Nephron (organoid): ENCODE measurements around the gene ZNF813.
"Not testable (repeated sequence)": the region's sequence is repeated elsewhere in the genome, so short reads cannot be mapped to it uniquely, and the experiment has no call there.

Experiments
- H3K27ac Mint-ChIP-seq, 3 experiments: 2 replicates each; pipeline ENCODE4 v1.8.0; 2020; ENCODE audit warnings: mixed read lengths in 3 of 3, mild to moderate bottlenecking in 2 of 3, moderate library complexity in 1 of 3
- H3K27me3 Mint-ChIP-seq: 2 replicates; pipeline ENCODE4 v1.8.0; 2021; ENCODE audit warnings: low read depth, mild to moderate bottlenecking, moderate library complexity, mixed read lengths
- H3K36me3 Mint-ChIP-seq: 2 replicates; pipeline ENCODE4 v1.8.0; 2020; ENCODE audit warnings: low read depth, mixed read lengths
- H3K4me1 Mint-ChIP-seq: 2 replicates; pipeline ENCODE4 v1.8.0; 2020; ENCODE audit warnings: mixed read lengths
- H3K4me3 Mint-ChIP-seq, 3 experiments: 2 replicates each; pipeline ENCODE4 v1.8.0; 2020; ENCODE audit warnings: mild to moderate bottlenecking in 3 of 3, mixed read lengths in 3 of 3, moderate library complexity in 2 of 3
- H3K9me3 Mint-ChIP-seq: 2 replicates; pipeline ENCODE4 v1.8.0; 2020; ENCODE audit warnings: mixed read lengths
- CTCF ChIP-seq, 3 experiments: fragments of 200-600 bp; sonication (generic); IDR thresholded peaks; one replicate each; pipeline ENCODE4 v1.5.0; 2021; ENCODE audit warnings: antibody characterized with exemption in 3 of 3; ENCODE audit not compliant: unreplicated experiment in 3 of 3

Gene ZNF813

GRCh38 chr19:53462861-53463260 is 4.7 kb upstream of the ZNF813 start:
- Mint-ChIP-seq H3K27ac (no peak overlapping the region), H3K27me3 (no peaks in the 10 kb centered on the region), H3K36me3 (peaks cover 32% of the 10 kb centered on the region), H3K4me1 (peaks cover 2% of the 10 kb centered on the region), H3K4me3 (no peak overlapping the region), H3K9me3 (peaks cover 28% of the 10 kb centered on the region)
- TF ChIP-seq CTCF (IDR thresholded peaks at IDR 0.05; ENCODE audit: unreplicated experiment in 3 of 3): no peak

GRCh38 chr19:53463263-53463662 is 4.3 kb upstream of the ZNF813 start:
- no peak for TF ChIP-seq CTCF (IDR thresholded peaks at IDR 0.05; ENCODE audit: unreplicated experiment in 3 of 3)
- Mint-ChIP-seq H3K36me3 (peaks cover 28% of the 10 kb centered on the region), H3K4me3 (no peak overlapping the region), H3K27ac (no peak overlapping the region), H3K9me3 (peaks cover 25% of the 10 kb centered on the region), H3K27me3 (no peaks in the 10 kb centered on the region), H3K4me1 (peaks cover 6% of the 10 kb centered on the region)

DNA sequence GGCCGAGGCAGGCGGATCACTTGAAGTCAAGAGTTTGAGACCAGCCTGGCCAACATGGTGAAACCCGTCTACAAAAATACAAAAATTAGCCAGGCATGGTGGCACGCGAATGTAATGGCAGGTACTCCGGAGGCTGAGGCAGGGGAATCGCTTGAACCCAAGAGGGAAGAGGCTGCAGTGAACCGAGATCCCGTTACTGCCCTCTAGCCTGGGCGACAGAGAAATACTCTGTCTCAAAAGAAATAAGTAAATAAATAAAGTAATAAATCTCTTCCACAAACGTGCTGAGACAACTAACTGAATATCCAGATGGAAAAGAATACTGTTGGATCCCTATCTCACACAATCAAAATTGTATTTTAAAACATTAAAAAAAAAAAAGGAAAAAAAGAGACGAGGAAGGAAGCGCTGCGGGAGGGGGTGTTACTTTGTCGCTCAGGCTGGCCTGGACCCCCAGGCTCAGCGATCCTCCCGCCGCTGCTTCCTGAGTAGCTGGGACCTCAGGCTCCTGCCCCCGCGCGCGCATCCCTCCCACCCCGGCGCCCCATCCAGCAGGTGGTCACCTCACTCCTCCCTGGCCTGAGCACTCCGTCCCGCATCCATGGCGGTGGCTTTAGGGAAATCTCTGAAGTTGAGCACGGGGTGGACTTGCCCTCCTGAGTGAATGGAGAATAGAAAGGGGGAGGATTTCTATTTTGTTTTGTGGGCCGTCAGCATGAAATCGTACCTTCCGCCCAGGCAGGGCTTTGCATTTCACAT is 628 bp upstream of the ZNF813 start:
- H3K9me3 Mint-ChIP-seq: peaks cover 10% of the 10 kb centered on the region
- peaks cover 14% of the 10 kb centered on the region for H3K36me3 Mint-ChIP-seq
- H3K27me3 Mint-ChIP-seq: no peaks in the 10 kb centered on the region
- TF ChIP-seq CTCF (IDR thresholded peaks at IDR 0.05; ENCODE audit: unreplicated experiment in 3 of 3): no peak
- peak overlapping the region; percentile 96 to 99 (median 97) for H3K4me3 Mint-ChIP-seq
- H3K4me1 Mint-ChIP-seq: peaks cover 24% of the 10 kb centered on the region
- H3K27ac Mint-ChIP-seq: peak overlapping the region; percentile 75 to 97 (median 92)

DNA sequence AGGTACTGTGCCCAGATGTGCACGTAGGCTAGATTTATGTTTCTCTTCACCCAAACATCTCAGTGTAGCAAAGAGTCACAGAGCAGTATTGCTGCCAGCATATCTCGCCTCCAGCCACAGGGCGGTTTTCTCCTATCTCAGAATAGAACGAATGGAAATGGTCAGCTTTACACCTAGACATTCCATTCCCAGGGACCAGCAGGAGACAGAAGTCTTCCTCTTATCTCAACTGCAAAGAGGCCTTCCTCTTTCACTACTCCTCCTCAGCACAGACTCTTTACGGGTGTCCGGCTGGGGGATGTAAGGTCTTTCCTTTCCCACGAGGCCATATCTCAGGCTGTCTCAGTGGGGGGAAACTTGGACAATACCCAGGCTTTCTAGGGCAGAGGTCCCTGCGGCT is 1.1 kb downstream of the ZNF813 start:
- not testable (repeated sequence) for H3K9me3 Mint-ChIP-seq, H3K27me3 Mint-ChIP-seq
- peak overlapping the region; percentile 96 to 99 (median 97) for H3K4me3 Mint-ChIP-seq

DNA sequence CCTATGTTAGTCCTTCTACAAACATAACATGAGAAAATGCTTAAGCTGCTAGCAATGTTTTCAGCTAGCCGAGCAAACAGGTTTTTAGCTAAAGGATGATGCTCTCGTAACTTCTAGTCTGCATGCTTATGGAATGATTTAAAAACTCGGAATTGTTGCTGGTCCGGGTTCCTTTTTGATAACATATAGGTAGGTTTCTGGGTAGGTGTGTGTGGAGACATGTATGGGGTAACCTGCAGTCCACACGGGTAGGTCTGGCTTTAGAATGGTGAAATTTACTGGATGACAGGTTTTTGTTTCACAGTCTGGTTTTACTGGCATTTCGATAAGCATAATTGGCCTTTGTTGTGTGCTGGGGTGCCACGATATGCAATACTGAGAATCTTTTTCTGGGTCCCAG is 4.4 kb downstream of the ZNF813 start:
- Mint-ChIP-seq H3K36me3 (peaks cover 55% of the 10 kb centered on the region), H3K4me1 (peaks cover 24% of the 10 kb centered on the region), H3K9me3 (peaks cover 4% of the 10 kb centered on the region), H3K27ac (no peak overlapping the region), H3K27me3 (no peaks in the 10 kb centered on the region), H3K4me3 (no peak overlapping the region)
- TF ChIP-seq CTCF (IDR thresholded peaks at IDR 0.05; ENCODE audit: unreplicated experiment in 3 of 3): no peak

More for the DNA sequence above, 1.1 kb downstream of the ZNF813 start:
- peak overlapping the region; percentile 75 to 97 (median 82) for H3K27ac Mint-ChIP-seq
- peaks cover 28% of the 10 kb centered on the region for H3K36me3 Mint-ChIP-seq
- peaks cover 24% of the 10 kb centered on the region for H3K4me1 Mint-ChIP-seq

- not testable (repeated sequence) for H3K27me3 Mint-ChIP-seq
Measured at GRCh38 chr19:53474832-53475231, 7.3 kb downstream of the ZNF813 start.

GRCh38 chr19:53475470-53475869 is 7.9 kb downstream of the ZNF813 start:
- not testable (repeated sequence) for H3K27me3 Mint-ChIP-seq

More at GRCh38 chr19:53474832-53475231, 7.3 kb downstream of the ZNF813 start:
- not testable (repeated sequence) for H3K27ac Mint-ChIP-seq, H3K4me1 Mint-ChIP-seq, H3K4me3 Mint-ChIP-seq
- peaks cover 26% of the 10 kb centered on the region for H3K9me3 Mint-ChIP-seq
- peaks cover 81% of the 10 kb centered on the region for H3K36me3 Mint-ChIP-seq

GRCh38 chr19:53483751-53484150 is 16.2 kb downstream of the ZNF813 start:
- H3K27me3 Mint-ChIP-seq, H3K4me3 Mint-ChIP-seq, H3K27ac Mint-ChIP-seq, H3K4me1 Mint-ChIP-seq: not testable (repeated sequence)
- Mint-ChIP-seq H3K36me3 (peaks cover 99% of the 10 kb centered on the region), H3K9me3 (peaks cover 60% of the 10 kb centered on the region)

More at GRCh38 chr19:53475470-53475869, 7.9 kb downstream of the ZNF813 start:
- H3K27ac Mint-ChIP-seq, H3K4me3 Mint-ChIP-seq, H3K4me1 Mint-ChIP-seq: not testable (repeated sequence)
- peaks cover 87% of the 10 kb centered on the region for H3K36me3 Mint-ChIP-seq
- H3K9me3 Mint-ChIP-seq: peaks cover 33% of the 10 kb centered on the region
